Ammon's horn (tissue), 1 donor: ENCODE results near the gene SORBS1.

Experiments
- DNase-seq: peaks from one replicate; pipeline ENCODE4 v3.0.0-alpha.2; 2016; ENCODE audit warnings: low spot score

The SORBS1 gene

DNA sequence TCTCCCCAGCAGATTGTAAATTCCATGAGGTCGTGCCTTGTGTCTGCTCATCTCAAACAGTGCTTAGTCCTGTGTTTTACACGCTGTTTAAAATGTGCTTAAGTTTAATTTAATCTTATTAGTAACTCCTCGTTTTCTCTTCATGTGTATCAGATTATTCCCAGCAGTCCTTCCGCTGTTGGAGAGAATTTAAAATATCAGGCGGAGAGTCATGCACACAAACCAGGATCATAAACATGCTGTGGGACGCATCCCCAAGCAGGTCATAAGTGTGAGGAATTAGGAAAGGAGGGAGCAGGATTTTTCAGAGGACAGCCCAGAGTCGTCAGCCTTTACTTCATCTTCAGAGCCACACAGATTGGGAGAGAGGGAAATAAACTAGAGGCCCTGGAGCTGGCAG lies 4.2 kb upstream of the SORBS1 start:
- DNase-seq, result no peak

DNA sequence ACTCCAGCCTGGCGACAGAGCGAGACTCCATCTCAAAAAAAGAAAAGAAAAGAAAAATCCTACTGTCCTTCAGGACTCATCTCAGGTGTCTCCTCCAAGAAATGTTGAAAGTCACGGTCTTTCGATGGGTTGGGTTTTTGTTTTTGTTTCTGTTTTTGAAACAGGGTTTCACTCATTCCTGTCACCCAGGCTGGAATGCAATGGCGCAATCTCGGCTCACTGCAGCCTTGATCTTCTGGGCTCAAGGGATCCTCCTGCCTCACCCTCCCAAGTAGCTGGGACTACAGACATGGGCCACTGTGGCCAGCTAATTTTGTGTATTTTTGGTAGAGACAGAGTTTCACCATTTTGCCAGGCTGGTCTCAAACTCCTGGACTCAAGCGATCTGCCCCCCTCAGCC lies 3.1 kb upstream of the SORBS1 start:
- DNase-seq, result no peak

DNA sequence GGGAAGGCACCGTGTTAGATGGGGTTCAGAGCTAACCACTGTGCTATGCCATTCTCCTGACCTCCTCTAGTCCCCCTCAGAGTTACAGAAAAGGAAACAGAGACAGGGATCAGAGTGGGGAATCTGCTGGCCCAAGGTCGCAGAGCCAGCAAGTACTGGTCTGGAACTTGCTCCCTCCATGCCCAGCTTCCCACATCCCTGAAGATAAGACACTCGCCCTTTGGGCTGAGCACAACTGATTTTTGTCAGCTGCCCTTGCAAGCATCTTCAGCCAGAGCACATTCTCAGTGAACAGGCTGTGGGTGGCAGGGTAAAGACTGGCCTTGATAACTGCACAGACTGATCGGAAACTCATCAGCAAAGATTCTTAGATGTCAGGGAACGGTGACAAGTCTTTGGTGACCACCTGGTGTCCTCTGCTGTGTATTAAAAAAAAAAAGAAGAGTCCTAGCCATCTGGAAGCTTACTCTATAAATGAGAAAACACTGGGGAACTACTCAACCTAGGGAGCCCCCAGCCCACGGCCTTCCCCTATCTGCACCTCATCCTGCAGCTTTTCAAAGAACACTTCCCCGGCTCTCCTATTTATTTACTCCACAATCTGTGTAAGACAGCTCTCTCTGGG lies 1.3 kb upstream of the SORBS1 start:
- DNase-seq, result no peak

DNA sequence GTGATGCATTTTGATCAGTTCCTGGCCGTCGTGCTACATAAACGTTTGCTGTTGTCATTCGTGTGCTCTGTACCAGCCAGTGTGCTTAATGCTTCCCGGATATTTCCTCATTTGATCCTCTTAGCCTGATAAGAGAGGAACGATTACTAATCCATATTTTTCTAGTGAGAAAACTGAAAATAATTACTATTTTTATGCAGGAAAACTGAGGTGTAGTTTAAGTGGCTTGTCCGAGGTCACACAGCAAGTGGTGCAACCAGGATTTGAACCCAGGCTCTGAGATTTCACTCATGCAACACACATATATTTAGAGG lies 650 bp upstream of the SORBS1 start:
- DNase-seq, result no peak

DNA sequence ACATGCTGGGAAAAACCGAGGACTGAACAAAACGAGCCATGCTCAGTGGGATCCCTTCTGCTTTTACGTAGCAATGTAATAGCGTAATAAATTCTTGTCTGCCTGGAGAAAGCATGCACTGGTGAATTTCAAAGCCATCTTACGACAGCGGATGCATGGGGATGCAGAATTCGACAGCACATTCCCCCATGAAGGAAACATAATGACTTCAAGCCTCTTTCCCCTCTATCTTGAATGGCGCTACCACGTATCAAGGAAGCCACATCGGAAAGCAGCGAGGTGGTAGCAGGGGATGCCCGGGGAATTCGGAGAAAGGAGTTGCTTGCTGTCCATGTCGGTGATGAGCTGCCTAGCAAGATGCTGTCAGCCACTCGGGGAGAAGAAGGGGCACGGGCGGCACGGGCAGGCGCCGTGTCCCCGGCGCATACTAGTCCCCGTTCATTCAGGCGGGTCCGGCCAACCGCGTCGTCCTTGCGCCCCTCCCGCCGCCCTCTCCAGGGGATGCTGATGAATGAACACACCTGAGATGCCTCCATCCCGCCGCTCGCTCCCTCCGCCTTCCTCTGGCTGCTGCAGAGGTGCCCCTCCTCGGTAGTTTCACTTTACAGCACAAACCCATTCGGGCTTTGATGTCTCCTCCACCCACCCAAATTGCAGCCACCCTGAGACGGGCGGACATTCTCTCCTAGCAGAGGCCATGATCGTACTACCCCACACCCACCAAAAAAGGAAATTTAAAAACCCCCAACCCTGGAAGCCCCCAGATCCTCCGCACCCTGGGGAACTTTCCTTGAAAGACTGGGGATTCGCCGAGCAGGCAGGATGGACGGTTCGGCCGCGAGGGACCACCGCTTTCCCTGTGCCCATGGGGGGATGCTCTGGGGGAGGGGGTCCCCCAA lies 644 bp downstream of the SORBS1 start:
- DNase-seq, result peak; percentile 57

DNA sequence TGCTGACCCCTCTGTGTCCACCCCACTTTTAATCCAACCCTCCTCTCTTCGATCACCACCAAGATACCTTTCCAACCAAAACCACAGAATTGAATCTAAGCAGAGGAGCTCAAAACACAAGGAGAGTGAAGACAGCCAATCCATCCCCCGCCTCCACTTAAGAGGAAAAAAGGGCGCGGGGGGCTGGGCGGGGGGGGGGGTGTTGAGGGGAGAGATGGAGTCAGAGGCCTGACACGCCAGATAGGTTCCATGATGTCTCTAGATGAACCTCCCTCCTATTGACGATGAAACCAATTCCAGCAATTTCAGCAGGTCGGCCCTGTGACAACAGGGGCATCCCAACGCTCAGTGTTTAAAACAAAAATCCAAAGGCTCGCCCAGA lies 1.3 kb downstream of the SORBS1 start:
- DNase-seq, result no peak

DNA sequence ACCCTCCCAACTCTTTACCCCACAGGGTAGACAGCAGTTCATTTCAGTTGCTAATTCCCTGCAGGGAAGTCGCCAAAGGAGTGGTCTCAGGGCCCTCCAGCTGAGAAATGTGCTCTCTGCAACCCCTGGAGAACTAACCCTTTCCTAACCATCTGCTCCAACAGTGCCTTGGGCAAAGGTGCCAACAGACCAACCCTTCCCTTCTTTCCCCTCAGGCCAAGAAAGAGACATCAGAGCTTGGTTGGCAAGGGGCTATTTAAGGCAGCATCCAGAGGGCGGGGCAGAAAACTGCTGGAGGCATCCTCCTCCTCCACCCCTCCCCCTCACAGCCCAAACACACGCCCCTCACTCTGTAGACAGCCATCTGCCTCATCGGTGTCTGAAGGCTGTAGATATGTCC lies 1.7 kb downstream of the SORBS1 start:
- DNase-seq, result peak; percentile 28

DNA sequence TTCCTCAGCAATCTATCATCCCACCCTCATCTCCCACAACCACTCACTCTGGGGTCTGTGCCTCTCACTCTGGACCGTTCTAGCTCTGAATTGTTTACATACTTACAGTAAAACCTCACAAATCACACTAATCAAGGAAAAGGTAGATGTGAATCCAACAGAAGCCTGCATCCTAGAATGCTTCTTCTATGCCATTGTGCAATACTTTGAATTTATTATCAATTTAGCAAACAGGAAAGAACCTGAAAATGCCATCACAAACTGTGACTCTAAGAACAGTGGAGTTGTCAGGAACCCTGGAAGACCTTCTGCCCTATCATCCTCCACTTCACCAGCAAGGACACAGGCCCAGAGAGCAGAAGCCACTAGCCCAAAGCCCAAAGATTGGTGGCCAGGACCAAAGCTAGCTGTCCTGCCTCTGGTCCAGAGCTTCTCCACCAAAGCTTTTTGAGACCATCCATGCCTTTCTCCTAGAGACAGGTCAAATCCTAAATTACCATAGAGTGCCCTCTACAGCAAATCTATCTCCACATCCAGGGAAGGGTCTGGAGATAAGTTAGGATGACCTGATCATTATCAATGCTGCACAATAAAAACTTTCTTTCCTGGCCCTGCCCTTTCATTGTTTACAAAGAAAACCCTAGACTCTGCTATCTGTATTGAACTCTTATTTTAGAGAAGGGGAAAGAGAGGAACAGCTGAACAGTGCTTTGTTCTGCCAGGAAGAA lies 2.4 kb downstream of the SORBS1 start:
- no peak for DNase-seq

DNA sequence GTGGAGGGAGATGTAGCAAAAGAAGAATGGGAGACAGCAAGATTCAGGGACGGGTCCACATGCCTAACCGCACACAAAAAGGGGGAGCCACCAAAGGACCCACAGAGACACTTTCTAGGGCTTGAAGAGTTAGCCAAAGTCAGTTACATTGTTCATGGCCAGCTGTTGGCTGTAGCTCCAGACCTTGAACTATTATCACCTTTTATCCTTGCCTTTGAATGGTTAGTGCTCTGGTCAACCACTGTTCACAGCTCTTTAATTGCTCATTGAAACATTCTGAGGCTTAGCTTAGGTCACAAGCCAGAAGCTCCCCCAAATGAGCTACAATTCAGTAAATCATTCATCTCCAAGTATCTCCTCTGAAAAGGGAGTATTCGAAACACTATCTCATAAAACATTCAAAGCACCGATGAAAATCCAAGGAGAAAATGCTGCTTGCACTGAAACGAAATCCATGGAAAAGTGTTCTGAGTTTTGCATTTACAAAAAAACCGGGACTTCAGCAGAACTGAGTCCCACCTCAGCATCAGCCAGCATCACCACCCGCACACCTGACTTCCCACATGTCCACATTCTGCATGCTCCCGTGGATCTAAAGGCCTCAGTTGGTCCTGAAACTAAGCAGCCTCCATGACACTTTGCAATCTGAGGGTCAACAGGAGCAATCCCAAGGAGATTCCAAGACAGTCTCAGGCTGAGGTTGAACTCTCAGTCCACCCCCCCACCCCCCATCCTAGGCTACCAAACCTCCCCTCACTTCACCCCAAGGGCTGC lies 4.0 kb downstream of the SORBS1 start:
- no peak for DNase-seq

DNA sequence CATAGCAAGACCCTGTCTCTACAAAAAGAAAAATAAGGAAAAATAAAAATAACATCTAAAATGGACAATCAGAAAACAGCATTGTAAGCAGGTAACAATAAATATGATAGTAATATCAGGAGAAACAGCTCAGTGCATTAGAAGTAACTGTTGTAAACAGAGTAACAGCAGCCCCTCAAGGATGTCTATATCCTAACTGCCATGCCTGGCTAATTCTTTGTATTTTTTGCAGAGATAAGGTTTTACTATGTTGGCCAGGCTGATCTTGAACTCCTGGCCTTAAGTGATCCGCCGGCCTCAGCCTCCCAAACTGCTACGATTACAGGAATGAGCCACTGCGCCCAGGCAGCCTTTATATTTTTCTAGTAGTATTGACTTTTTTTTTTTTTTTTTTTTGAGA lies 7.5 kb downstream of the SORBS1 start:
- DNase-seq, result no peak

DNA sequence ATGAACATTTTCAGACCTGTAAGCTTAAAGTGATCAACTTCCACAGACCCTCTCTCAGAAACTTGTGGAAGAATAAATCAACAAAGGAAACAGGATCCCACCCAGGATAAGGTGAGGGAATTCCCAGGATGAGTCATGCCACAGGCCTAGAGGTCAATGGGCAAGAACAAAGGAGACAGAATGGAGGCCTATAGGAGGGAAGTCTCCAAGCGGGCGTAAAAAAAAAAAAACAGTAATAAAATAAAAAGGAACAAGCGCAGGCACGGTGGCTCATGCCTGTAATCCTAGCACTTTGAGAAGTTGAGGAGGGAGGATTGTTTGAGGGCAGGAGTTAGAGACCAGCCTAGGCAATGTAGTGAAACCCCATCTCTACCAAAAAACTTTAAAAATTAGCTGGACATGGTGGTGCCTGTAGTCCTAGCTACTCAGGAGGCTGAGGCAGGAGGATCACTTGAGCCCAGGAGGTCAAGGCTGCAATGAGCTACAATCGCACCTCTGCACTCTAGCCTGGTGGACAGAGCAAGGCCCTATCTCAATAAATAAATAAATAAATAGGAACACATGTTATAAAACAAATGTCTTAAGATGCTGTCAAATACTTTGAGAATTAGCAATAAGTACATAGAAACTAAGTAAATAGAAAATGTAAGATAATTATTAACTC lies 8.4 kb downstream of the SORBS1 start:
- no peak for DNase-seq

DNA sequence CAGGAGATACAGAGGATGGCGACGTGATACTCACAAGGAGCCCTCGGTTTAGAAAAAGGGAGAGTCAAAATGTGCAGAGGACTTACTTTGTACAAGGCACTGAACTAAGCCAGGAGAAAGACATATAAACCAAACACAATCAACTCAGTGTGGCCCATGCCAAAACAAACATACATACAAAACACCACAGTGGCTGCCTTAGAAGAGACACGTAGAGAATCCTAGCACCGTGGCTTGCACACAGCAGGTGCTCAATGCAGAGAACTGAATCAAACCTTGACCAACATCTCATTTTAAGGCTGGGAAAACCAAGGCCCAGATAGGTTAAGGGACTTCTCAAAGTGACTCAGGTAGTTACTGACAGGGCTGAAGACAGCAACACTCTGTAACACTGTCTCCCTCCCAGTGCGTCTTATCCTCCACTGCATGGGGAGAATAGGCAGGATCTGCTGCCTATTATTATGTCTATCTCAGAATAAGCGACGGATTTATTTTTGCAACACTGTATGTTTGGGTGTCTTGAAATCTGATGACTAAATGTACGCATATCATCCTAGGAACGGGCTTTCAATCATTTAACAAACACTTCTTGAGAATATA lies 11.0 kb downstream of the SORBS1 start:
- no peak for DNase-seq

DNA sequence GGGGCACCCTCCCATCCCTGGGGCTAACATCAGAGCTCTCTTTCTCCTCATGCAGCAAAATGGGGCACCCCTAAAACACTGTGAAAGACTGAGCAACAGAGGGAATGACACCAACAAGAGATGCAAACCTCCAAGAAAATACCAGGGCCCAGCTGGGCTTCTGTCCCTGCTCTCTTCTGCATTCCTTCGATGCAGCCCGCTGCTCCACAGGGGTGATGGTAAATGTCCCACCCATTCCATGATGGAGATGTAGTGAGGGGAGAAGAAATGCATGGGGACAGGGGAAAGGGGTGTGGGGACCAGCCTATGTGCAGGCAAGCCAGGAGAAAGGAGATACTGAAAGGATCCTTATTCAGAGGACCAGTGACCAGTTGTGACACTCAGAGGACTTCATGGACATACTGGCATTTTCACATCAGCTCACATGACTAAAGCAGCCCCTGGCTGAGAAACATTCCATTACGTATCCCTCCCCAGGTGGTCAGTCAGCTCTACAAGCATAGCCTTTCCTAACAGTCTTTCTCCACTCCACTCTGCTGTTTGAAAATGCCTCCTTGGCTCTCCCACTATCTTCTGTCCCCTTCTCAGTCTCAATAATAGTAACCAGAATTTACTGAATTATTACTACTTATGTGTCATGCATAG lies 13.3 kb downstream of the SORBS1 start:
- no peak for DNase-seq

DNA sequence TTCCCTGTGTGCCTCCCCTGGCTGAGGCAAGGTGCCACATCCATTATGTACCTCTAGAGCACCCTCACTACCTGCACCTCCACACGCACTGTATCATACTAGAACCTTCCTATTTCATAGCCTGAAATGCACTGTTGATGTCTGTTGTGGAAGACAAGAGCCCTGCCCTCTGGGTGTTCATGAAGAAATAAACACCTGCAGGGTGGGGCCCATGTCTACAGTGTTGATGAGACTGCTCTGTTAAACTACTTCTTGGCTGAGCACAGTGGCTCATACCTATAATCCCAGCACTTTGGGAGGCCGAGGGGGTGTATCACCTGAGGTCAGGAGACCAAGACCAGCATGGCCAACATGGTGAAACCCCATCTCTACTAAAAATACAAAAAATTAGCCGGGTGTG lies 14.0 kb downstream of the SORBS1 start:
- no peak for DNase-seq

DNA sequence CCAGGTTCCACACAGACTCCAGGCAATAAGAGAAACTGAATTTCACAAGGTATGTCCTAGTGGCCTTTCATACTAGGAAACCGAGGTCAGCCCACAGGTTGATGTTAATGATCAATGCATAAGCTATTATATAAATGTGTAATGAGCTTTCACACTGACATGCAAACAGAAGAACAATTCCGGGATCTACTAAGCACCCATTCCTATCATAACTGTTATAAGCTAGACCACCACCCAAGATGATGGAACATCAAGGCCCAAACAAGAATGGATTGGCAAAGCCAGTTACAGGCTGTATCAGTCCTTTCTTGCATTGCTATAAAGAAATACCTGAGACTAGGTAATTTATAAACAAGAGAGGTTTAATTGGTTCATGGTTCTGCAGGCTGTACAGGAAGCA lies 15.2 kb downstream of the SORBS1 start:
- DNase-seq, result no peak

DNA sequence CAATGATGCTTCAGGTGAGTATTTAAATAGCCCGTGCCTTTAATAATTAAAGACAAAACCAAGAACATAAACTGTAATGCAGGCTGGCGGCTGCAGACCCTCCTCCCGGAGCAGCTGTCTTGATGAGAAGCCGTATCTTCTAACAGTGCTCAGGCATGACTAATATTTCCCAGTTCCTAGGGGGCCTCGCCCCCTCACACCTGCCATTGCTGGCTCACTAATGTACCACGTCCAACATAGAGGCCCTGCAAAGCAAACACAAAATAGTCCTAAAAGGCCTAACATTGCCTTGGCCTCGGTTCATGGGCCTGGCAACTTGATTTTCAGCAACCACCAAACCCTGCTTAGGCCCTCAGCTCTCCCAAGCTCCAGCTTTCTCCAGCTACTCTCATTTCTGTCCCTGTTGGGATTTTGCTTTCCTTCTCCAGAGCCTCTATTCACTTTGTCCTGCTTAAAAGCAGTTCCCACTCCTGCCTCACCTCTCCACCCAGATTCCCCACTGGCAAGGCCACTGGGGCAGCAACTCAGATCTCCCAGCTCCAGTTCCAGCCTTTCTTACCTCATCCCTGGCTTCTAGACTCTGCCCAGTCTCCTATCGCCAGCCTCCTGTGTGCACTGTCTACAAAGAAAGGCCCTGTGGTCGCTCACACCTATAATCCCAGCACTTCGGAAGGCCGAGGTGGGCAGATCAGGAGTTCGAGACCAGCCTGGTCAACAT lies 16.2 kb downstream of the SORBS1 start:
- DNase-seq, result peak; percentile 28

DNA sequence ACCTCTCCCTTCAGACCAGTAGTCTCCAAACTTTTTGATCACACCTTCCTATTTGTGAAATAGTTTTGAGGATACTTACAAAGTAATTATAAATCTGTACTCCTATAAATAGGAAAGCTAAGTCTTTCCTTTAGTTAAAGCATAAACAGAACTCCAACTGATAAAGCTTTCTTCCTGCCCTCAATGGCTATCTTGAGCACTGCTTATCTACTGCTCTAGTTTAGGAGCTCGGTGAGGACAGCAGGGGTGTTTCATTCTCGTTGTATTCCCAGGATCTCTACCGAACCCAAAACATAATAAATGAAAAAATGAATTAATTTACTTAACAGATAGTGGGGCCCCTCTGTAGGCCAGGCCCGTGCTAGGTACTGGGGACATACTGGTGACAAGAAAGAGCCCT lies 17.7 kb downstream of the SORBS1 start:
- no peak for DNase-seq

DNA sequence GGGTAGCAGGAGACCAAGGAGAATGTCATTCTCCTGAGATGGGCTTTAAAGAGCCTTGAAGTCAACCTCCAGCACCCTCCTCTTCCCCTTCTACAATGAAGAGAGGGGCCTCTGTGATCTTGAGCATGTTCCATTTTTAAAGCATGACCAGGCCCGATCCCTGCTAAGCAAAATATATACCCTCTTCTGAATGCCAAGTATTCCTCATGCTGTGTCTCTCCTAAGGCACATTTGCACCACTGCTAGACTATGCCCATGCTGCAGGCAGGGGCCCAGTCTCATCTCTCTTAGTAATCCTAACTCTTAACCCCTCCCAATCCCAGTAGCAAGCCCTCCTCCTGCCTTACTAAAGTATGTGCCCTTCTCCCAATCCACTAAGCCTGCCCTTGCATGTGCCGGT lies 18.4 kb downstream of the SORBS1 start:
- no peak for DNase-seq

DNA sequence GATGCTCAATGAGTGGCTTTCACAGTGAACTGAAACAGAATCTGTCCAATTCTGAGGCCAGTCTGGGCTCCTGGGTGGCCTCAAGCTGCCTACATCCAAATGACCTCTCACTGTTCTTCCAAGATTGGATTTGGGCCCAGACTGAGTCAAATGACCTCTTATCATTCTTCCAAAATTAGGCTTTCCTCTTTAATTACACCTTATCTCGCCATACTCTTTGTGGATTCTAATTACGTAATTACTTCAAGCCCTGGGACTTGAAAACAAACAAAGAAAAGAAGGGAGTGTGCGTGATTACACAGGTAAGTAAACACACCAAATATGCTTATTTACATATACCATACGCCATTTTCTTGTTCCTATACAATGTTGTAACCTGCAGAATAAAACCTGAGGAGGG lies 18.8 kb downstream of the SORBS1 start:
- no peak for DNase-seq

DNA sequence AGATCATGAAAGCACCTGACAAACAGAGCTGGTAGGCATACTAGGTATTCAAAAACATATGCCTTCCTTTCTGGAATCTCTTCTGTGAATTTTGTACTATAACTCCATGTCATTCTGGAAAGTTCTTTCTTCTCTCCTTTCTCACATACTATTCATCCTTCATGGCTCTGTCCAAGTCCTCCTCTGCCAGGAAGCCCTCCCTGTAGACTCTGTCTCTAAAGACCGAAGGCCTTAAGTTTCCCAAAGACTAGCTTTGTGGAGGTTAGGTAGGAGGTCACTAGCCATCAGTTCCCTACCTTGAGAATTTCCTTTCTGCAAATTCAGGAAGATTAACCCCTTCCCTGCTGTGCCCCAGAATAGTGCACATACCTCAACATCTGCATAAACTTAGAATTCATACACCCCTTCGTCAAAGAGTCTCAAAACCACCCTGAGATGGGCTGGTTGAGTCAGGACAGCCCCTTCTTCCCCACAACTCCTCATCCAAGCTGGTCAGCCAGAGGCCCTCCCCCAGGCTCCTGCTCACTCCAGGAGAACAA lies 20.6 kb downstream of the SORBS1 start:
- DNase-seq, result no peak
